H1 (cell line): ENCODE results near the gene ABL2. TPM values are rescaled to one million over a fixed set of nuclear protein-coding genes. Genes with fewer than 3 reads are reported as not detected.

Experiments used
- KDM1A ChIP-seq: fragments of 200-600, 300-600 bp; sonication (generic); IDR thresholded peaks from 2 replicates; pipeline ENCODE4 v1.7.1; 2016; ENCODE audit warnings: mild to moderate bottlenecking, low read length, borderline replicate concordance
- RAD21 ChIP-seq, 2 experiments: IDR thresholded peaks in 1 of 2; conservative IDR thresholded peaks in 1 of 2; 2 replicates each; pipeline ENCODE4 v1.6.1; 2011; ENCODE audit warnings: low read depth in 2 of 2, low read length in 2 of 2, improper control_type of control experiment in 1 of 2, inconsistent platforms in 1 of 2, mild to moderate bottlenecking in 1 of 2, moderate library complexity in 1 of 2
- TAF7 ChIP-seq: optimal IDR thresholded peaks from 2 replicates; pipeline ENCODE3; 2011; ENCODE audit warnings: low read depth, mild to moderate bottlenecking, inconsistent platforms, low read length, moderate library complexity, borderline replicate concordance
- TEAD4 ChIP-seq: IDR thresholded peaks from 2 replicates; pipeline ENCODE4 v1.6.1; 2012; ENCODE audit warnings: low read depth, low read length, inconsistent platforms, mixed read lengths
- ZNF274 ChIP-seq: IDR thresholded peaks from 2 replicates; pipeline ENCODE4 v1.7.0; 2012; ENCODE audit warnings: low read length, borderline replicate concordance; ENCODE audit errors: extremely low read depth
- polyA plus RNA-seq, 7 experiments: library from polyadenylated mRNA; depleted of rRNA in 3 of 7; stranded (reverse) in 5 of 7; unstranded in 2 of 7; fragments of >200 nt in 5 of 7; fragments of 200-250 nt in 2 of 7; gene quantifications; 1 replicate in 5 of 7; 2 replicates in 1 of 7; 4 replicates in 1 of 7; pipeline versions ENCODE4 v1.2.1 to v1.2.3, GENCODE V29; 2011 to 2013; ENCODE audit warnings: missing spikeins in 2 of 7, mixed read lengths in 2 of 7
- total RNA-seq: library from RNA; stranded (reverse); fragmentation: NEBNext Ultra II Directional; extraction: Animal tissue kit (Norgen Biotek cat#: 25700); gene quantifications from 2 replicates; pipeline ENCODE4 v1.2.1, GENCODE V29; 2021
- TF ChIP-seq, protein P1 (sequence below): IDR thresholded peaks from 2 replicates; pipeline ENCODE4 v1.6.1; 2011; ENCODE audit warnings: low read depth, mild to moderate bottlenecking, low read length; ENCODE audit not compliant: insufficient read depth
- TF ChIP-seq, protein P2 (sequence below): fragments of 300-600 bp; sonication (generic); IDR thresholded peaks from 2 replicates; pipeline ENCODE4 v1.7.1; 2012; ENCODE audit warnings: low read length, moderate library complexity, mild to moderate bottlenecking, inconsistent platforms; ENCODE audit not compliant: insufficient replicate concordance

The ABL2 gene
- total and polyA plus RNA-seq, 2 of the 8 experiments (the other 6 are each of a cell fraction or from before 2014, with no cell fraction given) = 4.5 to 19.1 TPM

DNA sequence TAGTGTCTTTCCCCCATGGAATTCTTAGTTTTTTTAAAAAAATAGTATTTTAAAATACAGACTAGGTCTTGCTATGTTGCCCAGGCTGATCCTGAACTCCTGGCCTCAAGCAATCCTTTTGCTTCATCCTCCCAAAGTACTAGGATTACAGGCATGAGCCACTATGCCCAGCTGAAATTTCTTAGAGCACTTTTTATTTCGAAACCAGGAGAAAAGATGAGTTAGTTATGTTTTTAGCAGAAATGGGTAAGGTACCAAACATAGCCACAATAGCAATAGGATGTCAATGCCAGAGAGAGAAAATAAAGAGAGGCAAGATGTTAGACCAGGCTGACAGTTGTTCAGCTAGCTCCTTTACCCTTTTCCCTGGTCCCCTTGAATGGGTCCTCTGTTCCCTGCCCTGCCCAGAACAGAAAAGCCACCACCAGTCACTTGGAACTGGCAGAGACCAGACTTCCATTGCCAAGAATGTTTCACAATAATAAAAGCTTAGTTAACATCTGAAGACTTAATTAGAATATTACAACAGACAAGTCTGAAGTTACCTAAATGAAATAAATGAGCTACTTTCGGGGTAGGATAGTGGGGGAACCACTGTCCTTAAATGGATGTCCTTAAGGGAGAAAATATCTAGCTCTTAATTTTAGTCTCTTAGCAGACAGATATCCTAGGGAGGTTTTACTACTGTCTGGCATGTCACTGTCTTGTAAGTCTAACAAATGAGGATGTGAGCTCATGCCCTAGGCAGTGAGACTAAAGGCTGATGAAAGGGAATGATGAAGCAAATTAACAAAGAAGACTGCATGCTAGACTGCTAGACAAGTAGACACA is 54.3 kb downstream of the ABL2 start (continued):
- TF ChIP-seq, protein P1, sequence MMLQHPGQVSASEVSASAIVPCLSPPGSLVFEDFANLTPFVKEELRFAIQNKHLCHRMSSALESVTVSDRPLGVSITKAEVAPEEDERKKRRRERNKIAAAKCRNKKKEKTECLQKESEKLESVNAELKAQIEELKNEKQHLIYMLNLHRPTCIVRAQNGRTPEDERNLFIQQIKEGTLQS = no peak
- TF ChIP-seq, protein P2, sequence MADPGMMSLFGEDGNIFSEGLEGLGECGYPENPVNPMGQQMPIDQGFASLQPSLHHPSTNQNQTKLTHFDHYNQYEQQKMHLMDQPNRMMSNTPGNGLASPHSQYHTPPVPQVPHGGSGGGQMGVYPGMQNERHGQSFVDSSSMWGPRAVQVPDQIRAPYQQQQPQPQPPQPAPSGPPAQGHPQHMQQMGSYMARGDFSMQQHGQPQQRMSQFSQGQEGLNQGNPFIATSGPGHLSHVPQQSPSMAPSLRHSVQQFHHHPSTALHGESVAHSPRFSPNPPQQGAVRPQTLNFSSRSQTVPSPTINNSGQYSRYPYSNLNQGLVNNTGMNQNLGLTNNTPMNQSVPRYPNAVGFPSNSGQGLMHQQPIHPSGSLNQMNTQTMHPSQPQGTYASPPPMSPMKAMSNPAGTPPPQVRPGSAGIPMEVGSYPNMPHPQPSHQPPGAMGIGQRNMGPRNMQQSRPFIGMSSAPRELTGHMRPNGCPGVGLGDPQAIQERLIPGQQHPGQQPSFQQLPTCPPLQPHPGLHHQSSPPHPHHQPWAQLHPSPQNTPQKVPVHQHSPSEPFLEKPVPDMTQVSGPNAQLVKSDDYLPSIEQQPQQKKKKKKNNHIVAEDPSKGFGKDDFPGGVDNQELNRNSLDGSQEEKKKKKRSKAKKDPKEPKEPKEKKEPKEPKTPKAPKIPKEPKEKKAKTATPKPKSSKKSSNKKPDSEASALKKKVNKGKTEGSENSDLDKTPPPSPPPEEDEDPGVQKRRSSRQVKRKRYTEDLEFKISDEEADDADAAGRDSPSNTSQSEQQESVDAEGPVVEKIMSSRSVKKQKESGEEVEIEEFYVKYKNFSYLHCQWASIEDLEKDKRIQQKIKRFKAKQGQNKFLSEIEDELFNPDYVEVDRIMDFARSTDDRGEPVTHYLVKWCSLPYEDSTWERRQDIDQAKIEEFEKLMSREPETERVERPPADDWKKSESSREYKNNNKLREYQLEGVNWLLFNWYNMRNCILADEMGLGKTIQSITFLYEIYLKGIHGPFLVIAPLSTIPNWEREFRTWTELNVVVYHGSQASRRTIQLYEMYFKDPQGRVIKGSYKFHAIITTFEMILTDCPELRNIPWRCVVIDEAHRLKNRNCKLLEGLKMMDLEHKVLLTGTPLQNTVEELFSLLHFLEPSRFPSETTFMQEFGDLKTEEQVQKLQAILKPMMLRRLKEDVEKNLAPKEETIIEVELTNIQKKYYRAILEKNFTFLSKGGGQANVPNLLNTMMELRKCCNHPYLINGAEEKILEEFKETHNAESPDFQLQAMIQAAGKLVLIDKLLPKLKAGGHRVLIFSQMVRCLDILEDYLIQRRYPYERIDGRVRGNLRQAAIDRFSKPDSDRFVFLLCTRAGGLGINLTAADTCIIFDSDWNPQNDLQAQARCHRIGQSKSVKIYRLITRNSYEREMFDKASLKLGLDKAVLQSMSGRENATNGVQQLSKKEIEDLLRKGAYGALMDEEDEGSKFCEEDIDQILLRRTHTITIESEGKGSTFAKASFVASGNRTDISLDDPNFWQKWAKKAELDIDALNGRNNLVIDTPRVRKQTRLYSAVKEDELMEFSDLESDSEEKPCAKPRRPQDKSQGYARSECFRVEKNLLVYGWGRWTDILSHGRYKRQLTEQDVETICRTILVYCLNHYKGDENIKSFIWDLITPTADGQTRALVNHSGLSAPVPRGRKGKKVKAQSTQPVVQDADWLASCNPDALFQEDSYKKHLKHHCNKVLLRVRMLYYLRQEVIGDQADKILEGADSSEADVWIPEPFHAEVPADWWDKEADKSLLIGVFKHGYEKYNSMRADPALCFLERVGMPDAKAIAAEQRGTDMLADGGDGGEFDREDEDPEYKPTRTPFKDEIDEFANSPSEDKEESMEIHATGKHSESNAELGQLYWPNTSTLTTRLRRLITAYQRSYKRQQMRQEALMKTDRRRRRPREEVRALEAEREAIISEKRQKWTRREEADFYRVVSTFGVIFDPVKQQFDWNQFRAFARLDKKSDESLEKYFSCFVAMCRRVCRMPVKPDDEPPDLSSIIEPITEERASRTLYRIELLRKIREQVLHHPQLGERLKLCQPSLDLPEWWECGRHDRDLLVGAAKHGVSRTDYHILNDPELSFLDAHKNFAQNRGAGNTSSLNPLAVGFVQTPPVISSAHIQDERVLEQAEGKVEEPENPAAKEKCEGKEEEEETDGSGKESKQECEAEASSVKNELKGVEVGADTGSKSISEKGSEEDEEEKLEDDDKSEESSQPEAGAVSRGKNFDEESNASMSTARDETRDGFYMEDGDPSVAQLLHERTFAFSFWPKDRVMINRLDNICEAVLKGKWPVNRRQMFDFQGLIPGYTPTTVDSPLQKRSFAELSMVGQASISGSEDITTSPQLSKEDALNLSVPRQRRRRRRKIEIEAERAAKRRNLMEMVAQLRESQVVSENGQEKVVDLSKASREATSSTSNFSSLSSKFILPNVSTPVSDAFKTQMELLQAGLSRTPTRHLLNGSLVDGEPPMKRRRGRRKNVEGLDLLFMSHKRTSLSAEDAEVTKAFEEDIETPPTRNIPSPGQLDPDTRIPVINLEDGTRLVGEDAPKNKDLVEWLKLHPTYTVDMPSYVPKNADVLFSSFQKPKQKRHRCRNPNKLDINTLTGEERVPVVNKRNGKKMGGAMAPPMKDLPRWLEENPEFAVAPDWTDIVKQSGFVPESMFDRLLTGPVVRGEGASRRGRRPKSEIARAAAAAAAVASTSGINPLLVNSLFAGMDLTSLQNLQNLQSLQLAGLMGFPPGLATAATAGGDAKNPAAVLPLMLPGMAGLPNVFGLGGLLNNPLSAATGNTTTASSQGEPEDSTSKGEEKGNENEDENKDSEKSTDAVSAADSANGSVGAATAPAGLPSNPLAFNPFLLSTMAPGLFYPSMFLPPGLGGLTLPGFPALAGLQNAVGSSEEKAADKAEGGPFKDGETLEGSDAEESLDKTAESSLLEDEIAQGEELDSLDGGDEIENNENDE = no peak
- TF ChIP-seq TAF7 = no peak
- no peak for TF ChIP-seq TEAD4
- no peak for TF ChIP-seq ZNF274
- TF ChIP-seq RAD21 (IDR thresholded peaks at IDR 0.05 in 1 of 2, conservative IDR thresholded peaks at IDR 0.05 in 1 of 2; ENCODE audit: low read depth in 2 of 2, low read length in 2 of 2) = no peak
- TF ChIP-seq KDM1A = no peak
- TF ChIP-seq, all 59 proteins: peak for 0
